GM21723 (cell line): ENCODE results near the gene HOXA5.

Source experiments
- ATAC-seq: cut with Tn5 transposase; IDR thresholded peaks from one replicate; pipeline ENCODE4 v1.9.1; 2021; ENCODE audit warnings: mild to moderate bottlenecking, moderate library complexity; ENCODE audit not compliant: unreplicated experiment

HOXA5 gene

DNA sequence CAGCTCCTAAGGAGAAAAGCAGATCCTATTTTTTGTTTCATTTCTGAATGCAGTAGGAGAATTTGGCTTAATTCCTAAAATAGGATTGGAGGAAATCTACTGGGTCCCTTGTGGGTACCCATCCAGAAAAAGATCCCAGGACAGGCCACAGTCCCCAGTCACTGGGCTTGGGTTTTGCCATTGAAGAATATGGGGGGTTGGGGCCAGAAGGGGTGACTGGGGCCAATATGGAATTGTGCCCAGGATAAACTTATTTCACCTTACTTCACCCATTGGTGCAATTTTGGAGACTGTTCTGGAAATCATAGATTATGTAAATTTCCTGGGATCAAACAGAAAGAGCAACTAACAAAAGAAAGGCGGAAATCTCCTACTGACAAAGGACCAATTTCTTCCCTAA lies 5.0 kb downstream of the HOXA5 start:
- no peak for ATAC-seq

DNA sequence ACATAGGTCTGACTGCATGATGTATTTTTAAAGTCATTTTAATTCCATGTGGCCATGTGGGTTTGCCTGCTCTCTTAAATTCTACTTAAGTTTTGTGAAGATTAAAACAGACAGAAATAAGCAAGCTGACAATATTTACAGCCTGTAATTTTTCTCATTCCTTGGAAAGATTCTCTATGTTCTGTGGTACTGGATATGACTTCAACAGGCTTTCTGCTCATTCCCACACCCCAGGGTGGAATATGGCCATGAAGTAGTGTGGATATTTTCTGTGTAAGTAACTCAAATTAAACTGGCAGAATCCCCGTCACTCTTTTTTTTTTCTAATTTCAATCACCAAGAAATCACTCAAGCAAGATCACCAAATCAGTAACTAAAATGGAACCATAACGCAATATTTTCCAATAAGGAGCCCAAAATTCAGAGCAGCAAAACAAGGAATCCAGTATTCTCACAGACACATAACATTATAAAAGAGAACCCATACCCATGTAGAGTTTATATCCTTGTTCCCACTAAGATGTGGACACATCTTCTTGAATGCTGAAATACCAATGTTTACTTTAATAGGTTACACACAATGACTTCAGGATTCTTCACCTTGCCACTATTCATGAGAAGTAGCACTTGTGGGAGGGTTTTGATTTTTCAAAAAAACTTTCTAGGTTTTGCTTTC lies 5.7 kb downstream of the HOXA5 start:
- no peak for ATAC-seq

DNA sequence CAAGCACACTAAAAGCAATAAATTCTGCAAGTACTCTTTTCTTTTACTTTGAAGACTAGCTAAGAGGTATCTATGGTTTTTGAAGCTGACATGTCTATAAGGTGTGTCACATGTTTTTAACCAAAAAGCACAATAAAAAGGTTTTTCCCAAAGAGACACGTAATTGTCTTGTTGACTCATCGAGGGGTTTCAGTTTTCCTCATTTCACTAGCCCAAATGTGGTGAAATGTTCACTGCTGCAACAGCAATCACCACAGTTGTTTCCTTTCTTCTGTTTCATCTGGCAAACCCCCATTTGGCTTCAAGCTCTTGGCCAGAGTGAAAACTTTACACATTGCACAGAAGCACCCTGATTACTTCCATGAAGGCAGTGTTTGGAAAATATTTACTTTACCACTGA lies 9.1 kb downstream of the HOXA5 start:
- ATAC-seq: no peak

DNA sequence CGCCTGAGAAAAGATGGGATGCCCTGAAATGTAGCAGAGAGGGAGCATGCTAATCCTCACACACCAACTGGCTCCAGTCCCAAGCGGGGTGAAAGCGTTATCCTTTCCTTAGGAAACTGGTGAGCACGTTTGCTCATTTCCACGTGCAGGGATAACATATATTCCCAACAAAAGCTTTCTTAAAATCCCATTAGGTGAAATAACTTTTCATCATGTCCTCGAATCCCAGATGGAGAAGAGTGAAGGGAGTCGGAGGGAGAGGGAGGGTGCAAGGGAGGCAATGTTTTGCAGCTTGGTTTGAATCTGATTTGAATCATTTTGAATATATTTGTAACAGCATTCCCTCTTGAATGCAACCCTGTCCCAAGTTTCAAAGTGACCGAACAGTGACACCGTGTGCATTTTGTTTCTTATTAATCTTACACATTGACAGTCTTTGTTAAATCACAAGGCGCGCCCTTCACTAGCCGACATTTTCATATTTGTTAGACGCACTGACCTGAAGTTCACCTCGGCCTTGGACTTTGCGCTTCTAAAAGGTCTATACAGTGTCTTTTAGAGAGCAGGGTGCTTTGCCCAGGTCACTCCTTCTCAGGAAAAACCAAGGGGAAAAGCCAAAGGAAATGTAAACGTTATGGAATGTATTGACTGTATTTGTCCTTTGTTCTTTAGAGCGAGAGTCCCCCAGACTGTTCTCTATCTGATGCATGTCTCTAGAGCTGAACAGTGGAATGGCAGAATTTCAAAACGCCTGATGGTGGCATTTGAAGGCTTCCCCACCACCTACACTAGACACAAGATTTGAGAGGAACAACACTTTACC lies 9.9 kb downstream of the HOXA5 start:
- no peak for ATAC-seq

DNA sequence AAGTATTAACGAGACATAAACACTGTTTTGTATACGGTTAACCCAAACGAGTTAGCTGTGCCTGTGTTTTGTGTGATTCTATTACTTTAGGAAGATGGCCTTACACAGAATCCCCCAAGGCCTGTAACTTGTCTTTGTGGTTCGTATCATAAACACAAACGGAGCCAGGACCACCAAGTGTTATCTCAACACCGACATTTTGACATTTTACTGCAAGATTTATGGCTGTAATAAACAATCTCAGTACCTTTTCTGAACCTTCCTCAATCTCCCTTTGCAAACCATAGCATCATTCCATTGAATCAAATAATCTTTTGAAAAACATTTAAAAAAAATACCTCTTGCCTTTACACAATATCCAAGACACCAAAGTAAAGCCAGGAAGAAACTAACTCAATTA lies 10.5 kb downstream of the HOXA5 start:
- no peak for ATAC-seq

DNA sequence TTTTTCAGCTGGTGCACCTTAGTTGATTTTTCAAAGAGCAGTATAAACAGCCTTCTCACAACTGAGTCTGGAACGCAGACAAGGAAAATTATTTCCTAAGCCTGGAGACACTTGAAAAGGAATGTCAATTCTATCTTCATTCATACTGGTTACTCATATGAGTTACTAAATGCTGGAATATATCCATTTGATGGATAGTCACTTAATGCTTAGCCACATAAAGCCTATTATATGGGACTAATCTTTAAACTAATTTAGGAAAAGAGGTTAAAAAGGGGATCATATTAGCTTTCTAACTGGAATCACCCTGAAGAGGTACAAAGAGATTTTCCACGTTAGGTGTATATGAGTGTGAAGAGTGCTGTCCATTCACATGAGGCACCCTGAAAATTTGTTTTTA lies 11.3 kb downstream of the HOXA5 start:
- no peak for ATAC-seq

DNA sequence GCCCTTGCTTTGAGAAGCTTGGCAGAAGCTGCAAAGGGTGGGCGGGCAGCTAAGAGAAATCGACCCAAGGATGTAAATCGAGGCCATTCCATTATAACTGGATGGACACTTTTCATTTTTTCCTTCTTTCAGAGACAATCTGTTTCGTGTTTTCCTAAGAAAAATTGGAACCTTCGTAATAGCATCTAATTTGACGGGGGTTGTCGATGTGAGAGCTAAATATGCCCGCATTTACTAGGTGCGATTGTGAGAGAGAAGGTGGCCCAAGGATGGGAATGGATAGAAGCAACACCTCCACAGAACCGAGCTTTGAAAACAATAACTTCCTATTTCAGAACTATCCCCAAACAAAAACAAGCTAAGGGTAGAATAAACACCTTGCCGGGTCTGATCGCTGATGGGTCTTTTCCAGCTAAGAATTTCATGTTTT lies 12.1 kb downstream of the HOXA5 start:
- no peak for ATAC-seq

DNA sequence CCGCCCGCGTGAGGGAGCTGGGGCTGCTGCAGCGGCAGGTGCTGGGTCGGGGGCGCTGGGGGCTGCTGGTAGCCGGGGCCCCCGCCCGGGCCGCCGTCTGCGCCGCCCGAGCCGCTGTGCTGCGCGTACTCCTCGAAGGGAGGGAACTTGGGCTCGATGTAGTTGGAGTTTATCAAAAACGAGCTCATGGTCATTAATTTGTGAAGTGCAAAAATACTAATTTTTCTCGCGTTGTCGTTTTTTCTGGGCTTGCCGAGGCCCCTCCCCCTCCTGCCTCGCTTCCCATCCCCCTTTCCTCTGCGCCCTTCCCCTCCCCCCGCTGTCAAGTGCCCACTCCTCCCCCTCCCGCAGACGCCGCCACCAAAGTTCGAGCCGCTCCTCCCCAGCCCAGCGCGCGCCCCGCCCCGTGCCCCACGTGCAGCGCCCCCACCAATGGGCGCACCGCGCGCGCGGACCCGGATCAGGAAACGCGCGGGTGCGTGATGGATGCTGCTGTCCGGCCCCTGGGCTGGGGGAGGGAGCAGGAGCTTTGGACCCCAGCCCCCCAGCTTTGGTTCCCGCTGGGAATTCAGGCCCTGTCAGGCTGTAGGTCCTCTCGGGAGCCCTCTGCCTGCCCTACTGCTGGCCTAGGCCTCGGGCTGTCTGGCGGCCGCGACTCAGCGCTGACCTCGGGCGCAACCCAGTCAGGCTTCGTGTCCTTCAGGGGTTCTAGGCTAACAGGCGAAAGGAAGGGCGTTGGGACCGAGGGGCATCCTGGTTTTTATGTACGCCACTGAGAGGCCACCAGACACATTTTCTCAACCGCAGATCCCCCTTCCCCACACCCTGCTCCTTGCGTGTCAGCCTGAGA lies 12.7 kb downstream of the HOXA5 start, which contains the start of gene HOXA4:
Gene HOXA4 (minus strand): TSS at position 218 of the 850 bp plus-strand sequence. CDS start 24 bp downstream, at position 194.
- ATAC-seq: peak; percentile 66

DNA sequence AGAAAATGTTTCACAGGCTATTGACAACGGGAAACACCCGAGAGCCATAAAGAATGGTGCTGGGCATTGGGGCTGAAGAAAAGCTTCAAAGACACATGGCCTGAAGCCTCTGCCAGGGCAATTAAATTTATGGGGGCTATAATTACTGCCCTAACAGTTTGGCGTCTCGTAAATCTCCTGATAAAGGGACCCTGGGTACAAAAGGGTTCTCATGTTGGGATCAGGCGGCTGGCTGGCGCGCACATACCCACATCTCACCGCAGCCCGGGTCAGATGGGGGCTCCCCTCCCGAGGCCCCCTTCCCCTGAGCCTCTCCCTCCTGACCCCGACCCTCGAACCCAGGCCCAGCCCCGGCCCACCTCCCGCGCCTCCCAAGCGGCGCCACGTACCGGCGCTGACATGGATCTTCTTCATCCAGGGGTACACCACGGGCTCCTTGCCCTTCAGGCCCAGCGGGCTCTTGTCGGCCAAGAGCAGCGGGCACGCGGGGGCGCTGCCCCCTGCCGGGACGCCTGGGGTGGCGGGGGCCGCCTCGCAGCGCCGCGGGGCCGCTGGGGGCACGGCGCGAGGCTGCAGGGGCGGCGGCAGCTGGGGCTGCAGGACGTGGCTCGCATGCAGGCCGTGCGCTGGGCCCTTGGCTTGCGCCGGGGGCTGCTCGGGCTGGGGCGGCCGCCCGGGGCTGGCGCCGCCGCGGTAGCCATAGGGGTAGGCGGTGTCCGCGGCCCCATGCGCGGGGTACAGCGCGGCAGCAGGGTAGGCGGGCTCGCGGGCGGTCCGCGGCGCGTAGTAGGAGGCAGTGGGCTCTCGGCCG lies 13.5 kb downstream of the HOXA5 start:
- ATAC-seq: peak; percentile 6

DNA sequence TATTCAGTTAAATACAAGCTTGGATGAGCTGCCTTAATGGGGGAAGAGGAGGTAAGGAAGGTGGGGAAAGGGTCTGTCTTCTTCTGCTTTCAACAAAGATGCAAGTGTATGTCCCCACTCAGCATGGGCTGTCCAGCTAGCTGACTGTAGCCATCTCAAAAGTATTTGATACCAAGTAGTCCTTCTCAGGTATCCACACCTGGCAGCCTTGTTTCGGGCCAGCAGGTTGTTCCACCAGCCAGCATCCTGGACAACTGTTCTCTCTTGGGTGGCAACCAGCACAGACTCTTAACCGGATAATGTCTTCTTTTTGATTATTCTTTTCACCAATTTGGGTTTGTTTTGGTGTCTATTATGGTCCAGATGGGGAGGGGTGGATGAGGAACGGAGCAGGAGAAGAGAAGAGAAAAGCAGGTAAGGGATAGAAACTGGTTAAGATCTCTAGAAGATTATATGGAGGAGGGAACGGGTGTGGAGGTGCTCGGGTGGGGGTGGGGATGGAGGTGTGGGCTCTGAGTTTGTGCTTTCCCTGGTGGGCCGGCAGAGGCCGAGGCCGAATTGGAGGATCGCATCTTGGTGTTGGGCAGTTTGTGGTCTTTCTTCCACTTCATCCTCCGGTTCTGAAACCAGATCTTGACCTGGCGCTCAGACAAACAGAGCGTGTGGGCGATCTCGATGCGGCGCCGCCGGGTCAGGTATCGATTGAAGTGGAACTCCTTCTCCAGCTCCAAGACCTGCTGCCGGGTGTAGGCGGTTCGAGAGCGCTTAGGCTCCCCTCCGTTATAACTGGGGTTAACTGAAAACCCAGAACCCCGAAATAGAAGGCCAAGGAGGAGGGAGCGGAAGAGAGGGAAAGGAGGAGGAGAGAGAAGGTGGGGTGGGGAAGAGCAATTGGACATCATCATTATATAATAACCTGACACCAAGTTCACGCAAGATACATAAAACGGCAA lies 14.4 kb downstream of the HOXA5 start:
- ATAC-seq: no peak

DNA sequence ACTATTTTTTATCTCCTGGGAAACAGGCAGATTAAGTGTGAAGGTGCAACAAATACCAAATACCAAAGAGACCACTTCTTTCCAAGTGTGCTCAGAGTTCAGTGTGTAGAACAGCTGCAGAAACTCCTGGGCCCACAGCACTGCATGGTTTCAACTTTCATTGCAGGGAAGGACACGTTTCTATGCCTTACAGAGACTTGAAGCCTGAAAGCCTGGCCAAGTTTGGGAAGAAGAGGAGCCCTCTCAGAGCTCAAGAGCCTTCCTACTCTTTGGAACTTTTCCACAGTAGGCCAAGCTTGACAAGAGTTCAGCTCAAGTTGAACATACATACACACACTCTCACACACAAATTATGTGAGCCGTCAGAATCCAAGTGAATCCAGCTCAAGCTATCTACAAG lies 15.4 kb downstream of the HOXA5 start:
- no peak for ATAC-seq

DNA sequence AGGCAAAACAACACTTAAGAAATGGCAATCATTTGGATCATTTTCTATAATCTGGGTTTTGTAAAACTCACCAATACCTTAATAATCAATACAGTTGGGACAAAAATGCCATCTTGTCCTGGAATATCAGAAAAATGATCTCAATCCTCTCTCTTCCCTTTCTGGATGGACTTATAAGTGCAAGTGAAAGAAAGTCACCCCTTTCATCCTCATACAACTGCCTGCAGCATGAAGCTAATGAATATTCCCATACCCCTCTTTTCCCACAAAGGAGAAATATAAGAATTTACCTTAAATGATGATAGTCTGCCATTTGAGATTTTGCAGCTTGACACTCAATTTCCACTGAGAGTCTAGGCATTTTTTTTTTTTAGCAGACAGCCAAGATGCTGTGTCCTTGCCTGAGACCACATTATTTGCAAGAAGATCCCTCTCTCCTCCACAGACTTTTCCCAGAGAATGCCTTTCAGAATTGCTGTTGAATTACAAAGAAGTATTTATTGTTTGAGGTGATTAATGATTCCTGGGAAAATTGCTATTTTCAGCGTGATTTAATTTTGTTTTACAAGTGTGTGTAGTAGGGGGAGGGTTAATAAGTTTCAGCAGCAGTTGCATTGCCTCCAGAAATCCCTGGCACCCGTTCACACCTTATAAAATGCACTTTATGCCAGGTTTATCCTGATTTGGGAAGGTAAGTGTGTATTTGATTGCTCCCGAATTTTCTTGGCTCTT lies 16.7 kb downstream of the HOXA5 start:
- ATAC-seq: no peak

DNA sequence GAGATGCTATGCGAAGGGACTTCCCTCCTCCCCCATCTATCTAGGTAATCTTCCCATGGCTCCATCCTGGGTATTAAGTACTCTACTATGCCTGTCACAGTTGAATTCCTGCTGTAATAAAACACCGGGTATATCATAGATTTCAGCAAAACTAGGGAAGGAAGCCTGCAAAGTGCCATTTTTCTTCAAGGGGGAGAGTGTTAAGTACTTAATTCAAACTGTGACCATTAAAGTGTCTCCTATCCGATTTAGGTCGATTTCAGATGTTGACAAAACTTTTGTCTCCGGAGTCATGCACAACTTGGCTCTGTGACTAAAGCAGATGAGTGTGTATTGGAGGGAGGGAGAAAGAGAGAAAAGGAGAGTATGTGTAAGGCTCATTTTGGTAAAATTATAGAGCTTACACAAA lies 17.5 kb downstream of the HOXA5 start:
- ATAC-seq: no peak

DNA sequence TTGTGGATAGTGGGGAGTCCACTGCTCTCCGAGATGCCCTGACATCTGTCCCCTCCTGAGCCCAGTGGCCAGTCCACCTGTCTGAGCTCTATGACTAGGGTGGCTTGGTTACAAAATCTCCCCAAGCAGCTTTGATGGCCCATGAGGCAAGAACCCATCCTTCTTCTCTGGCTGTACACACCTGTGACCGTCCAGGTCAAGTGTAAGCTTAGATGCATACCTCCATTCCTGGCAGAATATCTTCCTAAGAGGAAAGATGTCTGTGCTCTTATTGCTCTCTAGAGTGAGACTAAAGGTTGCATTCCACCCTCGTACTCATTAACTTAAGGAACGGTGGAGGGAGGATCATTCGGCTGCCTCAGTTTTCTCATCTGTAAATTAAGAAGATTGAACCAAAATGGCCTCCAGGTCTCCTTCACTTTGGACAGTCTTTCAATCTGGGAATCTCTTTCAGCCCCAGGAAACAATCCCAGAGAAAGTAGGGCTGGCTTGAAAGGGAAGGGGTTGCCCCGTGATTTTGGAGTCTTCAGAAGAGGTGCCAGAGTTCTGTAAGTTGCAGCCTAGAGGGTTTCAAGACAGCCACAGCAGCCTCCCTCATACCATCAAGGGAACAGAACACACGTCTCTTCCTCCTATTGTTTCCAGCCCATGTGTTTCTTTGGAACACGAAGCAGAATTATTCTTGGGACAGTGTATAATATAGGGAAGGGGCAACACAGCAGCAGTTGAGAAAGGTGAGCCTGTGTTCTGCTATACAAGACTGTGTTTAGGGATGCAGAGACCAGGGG lies 18.4 kb downstream of the HOXA5 start:
- ATAC-seq: no peak

DNA sequence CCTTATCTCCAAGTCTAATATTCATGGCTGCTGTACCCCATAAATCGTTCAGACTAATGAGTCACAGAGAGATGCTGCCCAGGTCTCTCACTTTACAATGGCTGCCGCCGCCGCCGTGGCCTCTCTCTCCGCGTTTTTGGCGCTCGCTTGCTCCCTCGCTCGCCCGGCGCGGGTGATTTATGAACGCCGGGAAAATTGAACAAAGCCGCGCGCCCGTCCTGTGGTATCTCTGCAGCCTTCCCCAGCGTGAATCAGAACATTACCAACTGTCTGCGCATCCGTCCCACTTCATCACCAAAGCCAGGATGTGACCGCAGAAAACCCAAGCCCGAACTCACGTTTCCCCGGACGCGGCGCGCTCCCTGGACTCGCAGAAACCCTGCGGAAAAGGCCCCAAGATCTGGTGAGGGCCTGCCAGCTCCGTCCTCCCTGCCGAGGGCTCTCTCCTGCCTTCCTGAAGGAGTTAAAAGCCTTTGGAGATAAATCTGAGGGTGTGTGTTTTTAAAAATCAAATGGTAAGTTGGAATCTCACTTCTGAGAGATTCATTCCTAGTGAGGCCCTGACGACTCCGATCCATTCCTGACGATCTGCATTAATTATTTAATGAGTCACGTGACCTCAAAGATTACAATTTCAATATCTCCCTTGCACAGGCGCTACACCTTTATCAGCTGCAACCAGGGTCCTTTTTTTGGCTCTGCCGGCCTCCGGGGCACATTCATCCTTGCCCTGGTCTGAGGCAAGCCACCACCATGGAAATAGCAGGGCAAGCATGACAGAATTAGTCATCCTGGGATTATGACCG lies 19.2 kb downstream of the HOXA5 start:
- ATAC-seq: no peak

DNA sequence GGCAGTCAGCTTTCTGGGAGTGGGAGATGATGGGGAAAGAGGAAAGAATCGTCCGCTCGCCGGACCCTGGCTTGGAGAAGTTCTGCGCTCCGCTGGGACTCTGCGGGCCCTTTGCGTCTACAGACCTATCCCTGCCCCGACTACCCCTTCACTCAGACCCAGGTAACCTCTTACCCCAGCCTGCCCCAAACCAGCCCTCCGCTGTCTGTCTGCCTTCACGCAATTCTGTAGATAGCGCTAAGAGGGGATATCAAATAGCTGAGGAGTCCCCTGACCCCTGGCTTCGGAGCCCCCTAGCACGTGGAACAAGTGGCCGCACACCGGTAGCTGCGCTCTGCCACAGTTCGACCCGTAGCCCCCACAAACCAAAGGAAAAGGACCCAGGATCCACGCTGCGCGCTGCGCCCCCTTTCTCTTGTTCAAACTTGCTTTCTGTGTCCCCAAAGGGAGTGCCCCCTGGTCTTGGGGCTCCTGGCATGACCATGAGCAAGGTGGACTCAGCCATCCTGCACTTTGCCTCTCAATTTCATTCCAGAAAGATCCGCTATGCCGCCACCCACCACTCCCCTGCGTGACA lies 19.9 kb downstream of the HOXA5 start:
- ATAC-seq: no peak

DNA sequence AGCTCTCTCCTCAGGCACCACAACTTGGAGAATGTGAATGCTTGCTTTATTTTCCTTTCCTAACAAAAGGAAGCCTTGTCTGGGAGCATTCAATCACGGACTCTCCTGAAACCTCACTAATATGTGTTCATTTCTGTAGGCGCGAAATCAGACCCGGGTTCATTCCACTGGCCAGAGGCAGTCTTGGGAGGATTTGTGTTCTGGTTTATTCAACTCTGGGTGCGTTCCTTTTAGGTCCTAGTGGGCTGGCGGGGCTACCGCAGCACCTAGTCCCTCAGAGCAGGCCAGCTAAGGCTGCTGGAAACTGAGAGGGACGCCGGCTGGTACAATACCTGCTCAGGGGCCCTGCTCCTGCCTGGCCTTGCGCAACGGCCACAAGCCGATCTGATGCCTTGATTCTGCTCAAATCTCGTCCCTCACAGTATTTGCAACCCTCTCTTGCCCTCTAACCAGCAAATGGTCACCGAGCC lies 20.4 kb downstream of the HOXA5 start:
- ATAC-seq: no peak
